Neural cell (in vitro differentiated cells): Measurements from ENCODE around the gene RFT1. TPM values are rescaled to one million over a fixed set of nuclear protein-coding genes. Genes with fewer than 3 reads are reported as not detected.

Experiments
- H2AFZ ChIP-seq: fragments of 200-600, 300-800 bp; sonication (generic), shearing (Covaris generic); 2 replicates; pipeline ENCODE4 v1.6.0; 2014; ENCODE audit warnings: low read depth, mild to moderate bottlenecking, antibody characterized with exemption, low read length, moderate library complexity
- H3F3A ChIP-seq: fragments of 200-600 bp; shearing (Covaris generic); 2 replicates; pipeline ENCODE4 v1.6.1; 2016; ENCODE audit warnings: mild to moderate bottlenecking, moderate library complexity, mixed read lengths, antibody characterized with exemption, low read length; ENCODE audit not compliant: insufficient read depth, poor library complexity, severe bottlenecking
- H3K27ac ChIP-seq: fragments of 200-600, 300-800 bp; sonication (generic), shearing (Covaris generic); 2 replicates; pipeline ENCODE4 v1.5.1; 2014; ENCODE audit warnings: mild to moderate bottlenecking, low read length, moderate library complexity
- H3K27me3 ChIP-seq: fragments of 300-800, 200-600 bp; sonication (generic), shearing (Covaris generic); 2 replicates; pipeline ENCODE4 v1.6.0; 2014; ENCODE audit warnings: mild to moderate bottlenecking, low read depth, low read length, moderate library complexity; ENCODE audit not compliant: insufficient read depth
- H3K36me3 ChIP-seq: fragments of 300-800, 200-600 bp; sonication (generic), shearing (Covaris generic); 2 replicates; pipeline ENCODE4 v1.5.1; 2014; ENCODE audit warnings: mild to moderate bottlenecking, antibody characterized with exemption, low read length, moderate library complexity; ENCODE audit not compliant: insufficient read depth
- H3K4me2 ChIP-seq: fragments of 300-800, 200-600 bp; sonication (generic), shearing (Covaris generic); 2 replicates; pipeline ENCODE4 v1.6.0; 2014; ENCODE audit warnings: mild to moderate bottlenecking, low read length
- H3K4me3 ChIP-seq: fragments of 300-800, 200-600 bp; sonication (generic), shearing (Covaris generic); 2 replicates; pipeline ENCODE4 v1.5.1; 2014; ENCODE audit warnings: mild to moderate bottlenecking, low read length, moderate library complexity
- H3K79me2 ChIP-seq: fragments of 200-600 bp; shearing (Covaris generic); replicated peaks from 2 replicates; pipeline ENCODE4 v1.6.0; 2014; ENCODE audit warnings: mild to moderate bottlenecking, low read length, moderate library complexity; ENCODE audit not compliant: insufficient read depth
- H3K9ac ChIP-seq: fragments of 300-800, 200-600 bp; sonication (generic), shearing (Covaris generic); 2 replicates; pipeline ENCODE4 v1.6.1; 2016; ENCODE audit warnings: mild to moderate bottlenecking, low read length, mixed read lengths
- H3K9me2 ChIP-seq: fragments of 200-600 bp; shearing (Covaris generic); 2 replicates; pipeline ENCODE4 v1.6.1; 2016; ENCODE audit warnings: mild to moderate bottlenecking, low read length, mixed read lengths; ENCODE audit not compliant: insufficient read depth
- H3K9me3 ChIP-seq: fragments of 200-600, 300-800 bp; sonication (generic), shearing (Covaris generic); 2 replicates; pipeline ENCODE4 v1.6.1; 2016; ENCODE audit warnings: mild to moderate bottlenecking, mixed run types, low read length, moderate library complexity, mixed read lengths
- H4K20me1 ChIP-seq: fragments of 200-600 bp; shearing (Covaris generic); 2 replicates; pipeline ENCODE4 v1.6.1; 2016; ENCODE audit warnings: mild to moderate bottlenecking, mixed run types; ENCODE audit not compliant: insufficient read depth
- EP300 ChIP-seq: fragments of 450-650 bp; conservative IDR thresholded peaks from 2 replicates; pipeline ENCODE4 v1.6.1; 2014; ENCODE audit warnings: antibody characterized with exemption, mild to moderate bottlenecking, moderate library complexity; ENCODE audit not compliant: poor library complexity, severe bottlenecking
- EZH2 ChIP-seq: fragments of 200-600, 300-800 bp; shearing (Covaris generic), sonication (generic); IDR thresholded peaks from 2 replicates; pipeline ENCODE4 v1.6.1; 2014; ENCODE audit warnings: antibody characterized with exemption, low read length, borderline replicate concordance, mild to moderate bottlenecking; ENCODE audit not compliant: insufficient read depth, poor library complexity, severe bottlenecking
- MXI1 ChIP-seq: fragments of 450-650 bp; conservative IDR thresholded peaks from 2 replicates; pipeline ENCODE4 v1.6.1; 2014; ENCODE audit warnings: antibody characterized with exemption, mild to moderate bottlenecking; ENCODE audit not compliant: poor library complexity, severe bottlenecking
- POLR2AphosphoS5 ChIP-seq: IDR thresholded peaks from 2 replicates; pipeline ENCODE4 v1.6.1; 2012
- RAD21 ChIP-seq: fragments of 450-650 bp; conservative IDR thresholded peaks from 2 replicates; pipeline ENCODE4 v1.6.1; 2014; ENCODE audit warnings: antibody characterized with exemption, mild to moderate bottlenecking, moderate library complexity
- SMC3 ChIP-seq: fragments of 450-650 bp; conservative IDR thresholded peaks from 2 replicates; pipeline ENCODE4 v1.6.1; 2014; ENCODE audit warnings: antibody characterized with exemption, mild to moderate bottlenecking, moderate library complexity; ENCODE audit not compliant: poor library complexity
- TAF1 ChIP-seq: IDR thresholded peaks from 2 replicates; pipeline ENCODE4 v1.6.1; 2012; ENCODE audit warnings: low read depth
- polyA plus RNA-seq: library from polyadenylated mRNA; depleted of rRNA; stranded (reverse); fragments of >200 nt; gene quantifications from 2 replicates; pipeline ENCODE4 v1.2.3, GENCODE V29; 2014
- TF ChIP-seq, protein P1 (sequence below): IDR thresholded peaks from 2 replicates; pipeline ENCODE4 v1.6.1; 2012; ENCODE audit warnings: borderline replicate concordance
- TF ChIP-seq, protein P2 (sequence below): fragments of 450-650 bp; IDR thresholded peaks from 2 replicates; pipeline ENCODE4 v1.5.1; 2014; ENCODE audit warnings: antibody characterized with exemption, mild to moderate bottlenecking, moderate library complexity; ENCODE audit not compliant: poor library complexity, severe bottlenecking

The RFT1 gene
- polyA plus RNA-seq, 1 donor from 2014 or later = 6.1 TPM

DNA sequence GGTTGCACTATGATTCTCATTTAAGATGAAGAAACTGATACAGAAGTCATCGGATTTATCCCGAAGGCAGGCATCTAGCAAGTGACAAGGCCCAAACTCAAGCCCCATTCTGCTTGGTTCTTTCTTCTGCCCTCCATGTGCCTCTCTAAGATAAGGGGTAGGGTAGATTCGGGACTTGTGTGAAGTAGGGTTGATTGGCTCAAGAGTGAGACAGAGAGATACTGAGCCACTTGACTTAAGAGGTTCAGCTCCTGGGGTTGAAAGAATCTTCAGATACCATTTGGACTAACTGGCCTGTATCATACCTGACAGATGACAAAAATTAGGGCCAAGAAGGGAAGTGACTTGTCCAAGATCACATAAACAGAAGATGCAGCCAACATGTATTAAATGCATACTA lies 891 bp downstream of the RFT1 start:
- Histone ChIP-seq H3K4me2 (peak overlapping the region; percentile 85), H3K9me3 (no peaks in the 10 kb centered on the region), H3K79me2 (peaks cover 11% of the 10 kb centered on the region), H4K20me1 (no peaks in the 10 kb centered on the region), H3K27ac (no peak overlapping the region), H3K9ac (peak overlapping the region; percentile 88), H2AFZ (no peak overlapping the region), H3K9me2 (no peaks in the 10 kb centered on the region), H3K4me3 (peak overlapping the region; percentile 76), H3F3A (no peaks in the 10 kb centered on the region), H3K36me3 (no peaks in the 10 kb centered on the region), H3K27me3 (no peaks in the 10 kb centered on the region)
- TF ChIP-seq MXI1 = no peak

DNA sequence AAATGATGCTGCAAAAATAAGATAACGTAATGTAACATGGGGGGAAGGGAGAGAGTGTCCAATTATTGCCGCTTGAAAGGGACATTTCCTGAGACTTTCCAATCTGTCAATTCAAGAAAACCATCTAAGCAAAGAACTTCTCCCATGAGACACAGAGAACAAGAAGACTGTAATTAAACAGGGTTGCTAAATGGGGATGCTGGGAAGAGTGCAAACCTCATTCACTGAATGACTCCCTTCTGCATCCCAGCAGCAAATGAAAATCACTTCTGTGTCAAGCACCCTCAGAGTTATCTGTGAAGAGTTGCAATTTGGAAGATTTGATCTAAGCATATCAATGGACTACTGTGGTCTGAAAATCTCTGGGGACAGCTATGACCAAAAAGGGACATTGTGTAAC lies 3.6 kb downstream of the RFT1 start:
- Histone ChIP-seq H4K20me1 (no peaks in the 10 kb centered on the region), H3F3A (no peaks in the 10 kb centered on the region), H3K4me2 (no peak overlapping the region), H3K9ac (no peak overlapping the region), H3K27ac (no peak overlapping the region), H3K9me3 (no peaks in the 10 kb centered on the region), H3K79me2 (peaks cover 11% of the 10 kb centered on the region), H3K36me3 (peaks cover 10% of the 10 kb centered on the region), H3K9me2 (no peaks in the 10 kb centered on the region), H3K27me3 (no peaks in the 10 kb centered on the region), H3K4me3 (no peak overlapping the region), H2AFZ (no peak overlapping the region)
- TF ChIP-seq TAF1 = no peak
- TF ChIP-seq MXI1 = no peak
- TF ChIP-seq POLR2AphosphoS5 = no peak
- no peak for TF ChIP-seq EP300
- TF ChIP-seq RAD21 = no peak
- no peak for TF ChIP-seq SMC3
- TF ChIP-seq, protein P1, sequence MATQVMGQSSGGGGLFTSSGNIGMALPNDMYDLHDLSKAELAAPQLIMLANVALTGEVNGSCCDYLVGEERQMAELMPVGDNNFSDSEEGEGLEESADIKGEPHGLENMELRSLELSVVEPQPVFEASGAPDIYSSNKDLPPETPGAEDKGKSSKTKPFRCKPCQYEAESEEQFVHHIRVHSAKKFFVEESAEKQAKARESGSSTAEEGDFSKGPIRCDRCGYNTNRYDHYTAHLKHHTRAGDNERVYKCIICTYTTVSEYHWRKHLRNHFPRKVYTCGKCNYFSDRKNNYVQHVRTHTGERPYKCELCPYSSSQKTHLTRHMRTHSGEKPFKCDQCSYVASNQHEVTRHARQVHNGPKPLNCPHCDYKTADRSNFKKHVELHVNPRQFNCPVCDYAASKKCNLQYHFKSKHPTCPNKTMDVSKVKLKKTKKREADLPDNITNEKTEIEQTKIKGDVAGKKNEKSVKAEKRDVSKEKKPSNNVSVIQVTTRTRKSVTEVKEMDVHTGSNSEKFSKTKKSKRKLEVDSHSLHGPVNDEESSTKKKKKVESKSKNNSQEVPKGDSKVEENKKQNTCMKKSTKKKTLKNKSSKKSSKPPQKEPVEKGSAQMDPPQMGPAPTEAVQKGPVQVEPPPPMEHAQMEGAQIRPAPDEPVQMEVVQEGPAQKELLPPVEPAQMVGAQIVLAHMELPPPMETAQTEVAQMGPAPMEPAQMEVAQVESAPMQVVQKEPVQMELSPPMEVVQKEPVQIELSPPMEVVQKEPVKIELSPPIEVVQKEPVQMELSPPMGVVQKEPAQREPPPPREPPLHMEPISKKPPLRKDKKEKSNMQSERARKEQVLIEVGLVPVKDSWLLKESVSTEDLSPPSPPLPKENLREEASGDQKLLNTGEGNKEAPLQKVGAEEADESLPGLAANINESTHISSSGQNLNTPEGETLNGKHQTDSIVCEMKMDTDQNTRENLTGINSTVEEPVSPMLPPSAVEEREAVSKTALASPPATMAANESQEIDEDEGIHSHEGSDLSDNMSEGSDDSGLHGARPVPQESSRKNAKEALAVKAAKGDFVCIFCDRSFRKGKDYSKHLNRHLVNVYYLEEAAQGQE = no peak
- no peak for TF ChIP-seq EZH2
- TF ChIP-seq, protein P2, sequence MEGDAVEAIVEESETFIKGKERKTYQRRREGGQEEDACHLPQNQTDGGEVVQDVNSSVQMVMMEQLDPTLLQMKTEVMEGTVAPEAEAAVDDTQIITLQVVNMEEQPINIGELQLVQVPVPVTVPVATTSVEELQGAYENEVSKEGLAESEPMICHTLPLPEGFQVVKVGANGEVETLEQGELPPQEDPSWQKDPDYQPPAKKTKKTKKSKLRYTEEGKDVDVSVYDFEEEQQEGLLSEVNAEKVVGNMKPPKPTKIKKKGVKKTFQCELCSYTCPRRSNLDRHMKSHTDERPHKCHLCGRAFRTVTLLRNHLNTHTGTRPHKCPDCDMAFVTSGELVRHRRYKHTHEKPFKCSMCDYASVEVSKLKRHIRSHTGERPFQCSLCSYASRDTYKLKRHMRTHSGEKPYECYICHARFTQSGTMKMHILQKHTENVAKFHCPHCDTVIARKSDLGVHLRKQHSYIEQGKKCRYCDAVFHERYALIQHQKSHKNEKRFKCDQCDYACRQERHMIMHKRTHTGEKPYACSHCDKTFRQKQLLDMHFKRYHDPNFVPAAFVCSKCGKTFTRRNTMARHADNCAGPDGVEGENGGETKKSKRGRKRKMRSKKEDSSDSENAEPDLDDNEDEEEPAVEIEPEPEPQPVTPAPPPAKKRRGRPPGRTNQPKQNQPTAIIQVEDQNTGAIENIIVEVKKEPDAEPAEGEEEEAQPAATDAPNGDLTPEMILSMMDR = no peak

DNA sequence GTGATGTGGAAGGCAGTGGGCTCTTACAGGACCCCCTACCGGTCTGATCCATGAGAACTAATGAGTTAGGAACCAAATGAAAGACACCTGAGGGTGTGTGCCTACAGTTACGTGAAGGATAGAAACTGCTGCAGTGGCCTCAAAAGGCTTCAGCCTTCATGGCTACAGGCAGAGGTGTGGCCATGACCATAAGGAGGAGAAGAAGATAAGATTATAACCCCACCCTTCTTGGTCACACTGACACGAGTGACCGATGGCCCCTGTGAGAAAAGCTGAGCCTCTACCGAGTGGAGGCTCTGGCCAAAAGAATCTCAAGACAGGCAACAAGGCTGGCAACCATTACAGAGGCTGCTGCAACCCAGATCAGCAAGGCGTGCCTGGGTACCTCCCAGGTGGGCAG lies 6.3 kb downstream of the RFT1 start:
- Histone ChIP-seq H2AFZ (no peak overlapping the region), H3K27me3 (no peaks in the 10 kb centered on the region), H3K9me2 (no peaks in the 10 kb centered on the region), H3K4me3 (no peak overlapping the region), H3K79me2 (no peaks in the 10 kb centered on the region), H3K9me3 (no peaks in the 10 kb centered on the region), H3K36me3 (peaks cover 18% of the 10 kb centered on the region), H3K27ac (no peak overlapping the region), H4K20me1 (no peaks in the 10 kb centered on the region), H3K4me2 (no peak overlapping the region), H3K9ac (no peak overlapping the region), H3F3A (no peaks in the 10 kb centered on the region)
- no peak for TF ChIP-seq SMC3
- TF ChIP-seq, protein P1 = no peak
- TF ChIP-seq, protein P2 = no peak
- no peak for TF ChIP-seq POLR2AphosphoS5
- TF ChIP-seq EZH2 = no peak
- no peak for TF ChIP-seq TAF1
- TF ChIP-seq MXI1 = no peak
